HK-2 (cell line): ENCODE measurements around the gene RBP2.
"Not testable (repeated sequence)": the region's sequence is repeated elsewhere in the genome, so short reads cannot be mapped to it uniquely, and the experiment has no call there.

ENCODE experiments used
- DNase-seq: peaks from one replicate; pipeline ENCODE4 v3.0.0-alpha.2; 2018; ENCODE audit not compliant: unreplicated experiment

Gene RBP2

GRCh38 chr3:139443186-139443585 lies 33.1 kb downstream of the RBP2 start:
- no peak for DNase-seq

DNA sequence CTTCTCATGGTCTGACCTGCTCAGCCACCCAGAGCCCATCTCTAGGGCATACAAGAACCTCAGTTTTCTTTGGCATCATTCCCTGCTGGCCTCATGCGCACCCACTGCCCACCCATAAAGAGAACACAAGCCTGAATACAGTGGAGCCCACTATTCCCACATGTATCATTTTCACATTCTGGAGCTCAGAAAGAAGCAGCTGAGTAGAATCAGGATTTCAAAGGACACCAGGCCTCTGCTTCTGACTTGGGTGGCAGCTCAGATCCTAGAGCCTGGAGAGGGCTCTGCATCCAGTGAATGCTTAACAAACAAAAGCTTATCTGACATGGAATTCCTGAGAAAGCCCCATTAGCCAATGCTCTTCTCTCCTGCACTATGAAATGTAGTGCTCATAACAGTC lies 34.7 kb downstream of the RBP2 start:
- no peak for DNase-seq

DNA sequence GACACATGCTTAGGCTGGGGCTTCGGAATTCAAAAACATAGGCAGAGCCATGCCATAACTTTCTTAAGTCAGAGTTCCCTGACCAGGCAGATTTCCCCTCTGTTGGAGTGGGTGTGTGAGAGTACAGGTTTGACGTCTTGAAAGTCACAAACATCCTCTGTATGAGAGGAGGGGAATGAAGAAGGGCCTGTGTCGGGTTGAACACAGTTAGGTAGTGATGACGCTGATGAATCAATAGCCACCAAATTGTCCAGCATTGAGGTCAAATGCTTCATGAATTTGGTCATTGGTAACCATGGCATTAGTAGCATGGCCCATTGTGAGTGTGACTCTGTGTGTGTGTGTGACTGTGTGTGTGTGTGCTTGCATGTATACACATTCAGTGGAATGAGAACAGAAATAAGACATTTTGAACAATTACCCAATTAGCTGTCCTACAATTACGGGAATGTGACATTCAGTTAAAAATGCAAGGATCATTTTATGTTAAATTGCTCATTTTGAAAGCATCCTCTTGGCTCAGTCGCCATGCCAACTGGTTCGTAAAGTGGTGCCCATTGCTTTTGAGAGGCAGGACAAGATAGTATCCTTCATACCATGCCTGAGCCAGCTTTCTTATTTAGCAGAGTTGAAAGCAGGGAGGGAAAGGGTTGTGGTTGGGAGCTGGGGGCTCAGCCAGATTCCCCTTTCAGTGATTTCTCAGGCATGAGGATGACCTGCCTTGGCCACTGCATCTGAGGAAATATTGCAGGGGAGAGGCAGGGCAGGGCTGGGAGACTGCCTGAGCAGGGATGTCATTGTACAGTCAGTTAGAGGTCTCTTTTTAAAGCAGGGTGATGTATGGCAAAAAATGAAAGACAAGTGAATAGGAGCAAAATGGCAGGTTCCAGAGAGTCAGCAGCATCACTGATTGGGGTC lies 35.4 kb downstream of the RBP2 start:
- no peak for DNase-seq

- DNase-seq = no peak
Observed at GRCh38 chr3:139439278-139439677, 37.0 kb downstream of the RBP2 start.

- no peak for DNase-seq
Observed at GRCh38 chr3:139434764-139435307, 41.5 kb downstream of the RBP2 start.

DNA sequence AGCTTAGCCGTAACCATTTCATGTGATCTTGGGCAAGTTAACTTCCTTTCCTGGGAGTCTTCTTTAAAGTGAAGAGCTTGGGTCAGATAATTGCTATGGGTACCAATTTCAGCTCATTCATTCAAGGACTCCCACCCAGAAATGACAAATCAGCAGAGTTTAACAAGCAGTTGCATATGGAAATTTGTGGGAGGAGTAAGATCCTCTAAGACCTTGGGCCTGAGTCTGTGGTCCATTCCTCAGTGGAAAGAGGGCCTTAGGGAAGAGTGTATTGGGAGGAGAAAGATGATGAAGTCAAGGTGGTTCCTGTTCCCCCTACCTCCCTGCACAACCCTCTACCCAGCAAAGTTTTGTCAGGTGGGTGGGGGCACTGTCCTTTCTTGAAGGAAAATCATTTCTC lies 42.1 kb downstream of the RBP2 start:
- no peak for DNase-seq

- no peak for DNase-seq
Observed at GRCh38 chr3:139433089-139433488, 43.2 kb downstream of the RBP2 start.

GRCh38 chr3:139430493-139430892 lies 45.8 kb downstream of the RBP2 start:
- no peak for DNase-seq

- DNase-seq = no peak
Observed at GRCh38 chr3:139427283-139428060, 48.8 kb downstream of the RBP2 start.

GRCh38 chr3:139425745-139426400 lies 50.4 kb downstream of the RBP2 start:
- no peak for DNase-seq

DNA sequence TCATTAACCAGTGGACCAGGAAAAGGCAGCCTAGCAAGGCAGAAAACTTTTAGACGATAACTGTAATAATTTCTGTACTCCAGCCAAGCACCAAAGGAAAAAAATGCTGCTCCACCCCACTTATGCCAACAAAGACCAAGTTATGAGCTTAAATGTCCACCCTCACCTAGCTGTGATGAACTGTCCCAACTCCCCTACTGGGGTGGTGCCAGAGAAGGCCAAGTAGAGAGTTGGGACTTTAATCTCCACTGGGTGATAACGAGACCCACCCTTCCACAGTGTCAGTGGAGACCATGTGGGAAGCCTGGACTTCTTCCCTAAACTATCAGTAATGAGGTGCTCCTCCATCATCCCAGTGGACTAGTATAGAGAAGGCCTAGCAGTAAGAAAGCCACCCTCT lies 53.1 kb downstream of the RBP2 start:
- DNase-seq = no peak

GRCh38 chr3:139421460-139421859 lies 54.9 kb downstream of the RBP2 start:
- DNase-seq = no peak

- no peak for DNase-seq
Observed at GRCh38 chr3:139421040-139421439, 55.3 kb downstream of the RBP2 start.

DNA sequence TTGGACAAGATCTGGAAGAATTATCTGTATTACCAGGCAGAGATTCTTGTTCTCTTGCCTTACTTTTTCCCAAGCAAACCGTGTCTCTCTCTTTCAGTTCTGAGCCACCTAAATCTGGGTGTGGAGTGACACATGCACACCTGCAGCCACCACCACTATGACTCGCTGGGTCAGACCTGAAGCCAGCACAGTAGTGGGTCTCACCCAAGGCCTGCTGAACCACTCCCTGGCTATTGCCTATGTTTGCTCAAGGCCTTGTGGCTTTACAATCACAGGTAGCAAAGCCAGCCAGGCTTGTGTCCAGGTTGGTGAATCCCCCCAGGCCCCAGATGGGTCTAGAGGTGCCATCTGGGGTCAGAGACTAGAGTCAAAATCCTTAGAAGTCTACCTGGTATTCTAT lies 58.2 kb downstream of the RBP2 start:
- no peak for DNase-seq

- no peak for DNase-seq
Observed at GRCh38 chr3:139416275-139416674, 60.0 kb downstream of the RBP2 start.

- DNase-seq = no peak
Observed at GRCh38 chr3:139414608-139415224, 61.6 kb downstream of the RBP2 start.

DNA sequence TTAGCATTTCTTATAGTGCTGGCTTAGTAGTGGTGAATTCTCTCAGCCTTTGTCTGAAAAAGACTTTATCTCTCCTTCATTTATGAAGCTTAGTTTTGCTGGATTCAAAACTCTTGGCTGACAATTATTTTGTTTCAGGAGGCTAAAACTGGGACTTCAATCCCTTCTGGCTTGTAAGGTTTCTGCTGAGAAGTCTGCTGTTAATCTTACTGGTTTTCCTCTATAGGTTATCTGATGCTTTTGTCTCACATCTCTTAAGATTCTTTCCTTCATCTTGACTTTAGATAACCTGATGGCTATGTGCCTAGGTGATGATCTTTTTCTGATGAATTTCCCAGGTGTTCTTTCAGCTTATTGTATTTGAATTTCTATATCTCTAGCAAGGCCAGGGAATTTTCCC lies 63.4 kb downstream of the RBP2 start:
- DNase-seq = not testable (repeated sequence)
